GM19397 (cell line): ENCODE measurements around the gene TAS1R3.
A peak's percentile ranks its signal among the peaks of the same experiment; 100 is the strongest.

Experiments used
- ATAC-seq: cut with Tn5 transposase; IDR thresholded peaks from one replicate; pipeline ENCODE4 v1.9.1; 2021; ENCODE audit warnings: mild to moderate bottlenecking, moderate library complexity; ENCODE audit not compliant: unreplicated experiment

TAS1R3 gene

GRCh38 chr1:1349256-1350012, 18.4 kb downstream of the TAS1R3 start, which contains the start of gene DVL1:
Gene DVL1, minus strand, starts transcription at chr1:1349418. Its CDS starts 353 bp downstream, at chr1:1349065.
- ATAC-seq = peak; percentile 62

DNA sequence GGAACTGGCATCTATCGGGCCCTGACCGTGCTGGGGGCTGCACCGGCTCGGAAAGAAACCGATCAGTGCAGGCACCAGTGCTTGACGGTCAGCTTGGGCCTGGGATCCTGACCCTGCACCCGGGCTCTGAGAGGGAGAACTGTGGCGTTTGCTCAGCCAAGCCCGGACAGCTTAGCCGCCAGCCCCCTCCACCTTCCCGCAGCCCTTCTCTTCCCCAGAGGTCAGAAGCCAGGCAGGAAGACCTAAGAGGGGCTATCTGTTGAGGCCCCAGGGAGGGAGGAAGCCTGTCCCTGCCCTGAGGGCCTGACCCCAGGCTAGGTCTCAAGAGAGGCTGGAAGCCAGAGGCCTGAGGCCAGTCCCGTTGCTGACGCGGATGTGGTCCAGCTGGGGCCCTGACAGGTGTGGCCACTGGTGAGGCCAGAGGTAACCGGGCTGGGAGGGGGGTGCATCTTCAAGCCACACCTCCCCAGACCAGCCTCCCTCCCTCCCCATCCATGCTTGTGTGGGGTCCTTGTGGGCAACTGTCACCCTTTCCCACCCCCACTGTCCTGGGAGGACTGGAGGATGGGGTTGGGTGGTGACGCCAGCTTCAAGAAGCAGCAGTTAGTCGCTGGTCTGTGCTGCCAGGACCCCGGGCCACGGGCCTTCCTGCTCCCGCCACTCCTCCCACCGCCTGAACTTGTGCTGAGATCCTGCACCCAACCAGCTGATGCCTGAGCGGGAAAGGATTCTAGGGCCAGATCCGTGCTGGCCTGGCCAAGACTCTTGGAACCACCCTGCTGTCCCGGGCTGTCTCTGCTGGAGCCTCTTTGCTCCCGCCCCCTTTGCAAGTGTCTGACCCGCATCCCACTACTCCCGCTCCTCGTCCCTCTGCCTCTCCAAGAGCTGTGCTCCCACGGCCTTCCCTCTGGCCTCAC, 20.7 kb downstream of the TAS1R3 start:
- ATAC-seq = no peak

GRCh38 chr1:1352786-1353388, 21.8 kb downstream of the TAS1R3 start:
- ATAC-seq = no peak

DNA sequence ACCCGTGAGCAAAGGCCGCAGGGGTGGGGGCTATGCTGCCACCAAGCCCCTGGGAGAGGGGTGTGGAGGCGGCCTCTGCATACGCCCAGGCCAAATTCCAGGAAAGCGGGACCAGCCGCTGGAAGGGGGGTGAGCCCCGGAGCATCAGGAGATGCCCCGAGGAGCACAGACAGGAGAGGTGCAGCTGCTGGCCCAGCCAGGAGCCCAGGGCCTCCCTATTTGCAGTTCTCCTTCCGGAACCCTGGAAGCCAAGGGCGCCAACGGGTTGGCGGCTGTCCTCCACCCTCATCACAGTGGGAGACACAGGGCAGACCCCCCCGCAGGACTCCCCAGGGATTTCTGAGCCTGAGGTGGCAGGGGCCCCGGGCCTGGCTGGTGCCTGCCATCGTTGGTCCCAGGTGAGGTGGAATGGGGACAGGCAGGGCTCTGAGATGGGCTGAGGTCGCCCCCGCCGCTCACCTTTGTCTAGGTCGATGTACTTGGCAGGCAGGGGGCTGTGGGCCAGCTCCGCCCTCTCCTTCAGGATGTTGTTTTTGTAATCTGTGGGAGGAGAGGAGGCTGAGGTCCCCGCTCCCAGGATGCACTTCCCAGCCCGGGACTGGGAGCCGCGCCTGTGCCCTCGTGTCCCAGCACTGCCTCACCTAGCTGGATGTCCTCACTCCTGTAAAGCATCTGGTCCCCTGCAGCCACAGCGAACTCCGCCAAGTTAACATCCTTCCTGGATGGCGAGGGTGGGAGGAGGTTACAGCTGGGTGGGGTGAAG, 22.5 kb downstream of the TAS1R3 start:
- no peak for ATAC-seq

- no peak for ATAC-seq
These were observed 23.5 kb downstream of the TAS1R3 start for GRCh38 chr1:1354271-1355247.

DNA sequence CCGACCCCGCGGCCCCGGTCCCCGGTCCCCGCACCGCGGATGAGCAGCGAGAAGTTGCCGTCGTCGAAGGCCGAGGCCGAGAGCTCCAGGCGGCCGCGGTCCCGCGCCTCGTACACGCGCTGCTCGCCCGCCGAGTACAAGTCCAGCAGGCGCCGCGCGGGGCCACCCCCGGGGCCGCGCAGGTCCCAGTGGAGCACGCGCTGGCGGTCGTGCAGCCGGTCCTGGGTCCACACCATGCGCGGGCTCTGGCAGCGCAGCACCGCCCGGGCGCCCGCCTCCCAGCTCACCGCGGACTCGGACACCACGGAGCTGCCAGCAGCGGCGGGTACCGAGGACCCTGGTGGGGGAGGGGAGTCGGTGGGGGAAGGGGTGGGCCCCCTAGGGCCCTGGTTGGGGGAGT, 24.3 kb downstream of the TAS1R3 start:
- no peak for ATAC-seq

GRCh38 chr1:1356166-1356795, 25.2 kb downstream of the TAS1R3 start:
- no peak for ATAC-seq

DNA sequence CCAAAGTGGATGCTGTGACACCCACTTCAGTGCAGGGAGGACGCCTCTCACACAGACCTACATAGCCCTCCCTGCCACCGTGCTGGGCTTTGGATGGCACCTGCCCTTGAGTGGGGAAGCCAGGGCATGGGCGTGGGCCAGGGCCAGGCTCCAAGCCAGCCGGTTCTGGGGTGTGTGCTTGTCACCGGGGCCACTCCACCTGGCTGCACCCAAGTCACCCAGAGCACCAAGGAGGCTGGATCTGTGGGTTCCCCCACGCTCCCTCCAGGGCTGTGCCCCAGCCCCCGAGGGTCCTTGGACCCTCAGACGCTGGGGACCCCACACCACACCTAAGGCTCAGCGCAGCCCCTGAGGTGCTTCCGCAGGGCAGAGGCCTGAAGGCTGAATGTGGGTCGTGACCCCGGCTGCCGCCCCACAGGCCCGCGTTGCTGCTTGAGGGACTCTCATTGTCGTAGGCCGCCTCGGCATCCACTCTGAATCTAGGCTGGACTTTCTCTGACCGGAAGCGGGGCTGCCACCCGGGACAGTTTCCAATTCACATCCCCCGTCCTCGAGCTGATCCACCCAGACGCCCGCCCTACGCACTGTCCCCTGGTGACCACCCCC, 25.8 kb downstream of the TAS1R3 start:
- ATAC-seq = no peak

- no peak for ATAC-seq
These were observed 26.9 kb downstream of the TAS1R3 start for GRCh38 chr1:1357871-1358432.

- no peak for ATAC-seq
These were observed 27.6 kb downstream of the TAS1R3 start, which contains the start of gene MXRA8 for GRCh38 chr1:1358433-1359271. Gene MXRA8, minus strand, starts transcription at chr1:1358555. Its CDS starts 51 bp downstream, at chr1:1358504.

- no peak for ATAC-seq
These were observed 28.2 kb downstream of the TAS1R3 start for GRCh38 chr1:1359308-1359663.

GRCh38 chr1:1359664-1360468, 28.8 kb downstream of the TAS1R3 start:
- no peak for ATAC-seq

- ATAC-seq = no peak
These were observed 29.6 kb downstream of the TAS1R3 start for GRCh38 chr1:1360506-1361169.

- ATAC-seq = no peak
These were observed 30.3 kb downstream of the TAS1R3 start for GRCh38 chr1:1361233-1361981.

DNA sequence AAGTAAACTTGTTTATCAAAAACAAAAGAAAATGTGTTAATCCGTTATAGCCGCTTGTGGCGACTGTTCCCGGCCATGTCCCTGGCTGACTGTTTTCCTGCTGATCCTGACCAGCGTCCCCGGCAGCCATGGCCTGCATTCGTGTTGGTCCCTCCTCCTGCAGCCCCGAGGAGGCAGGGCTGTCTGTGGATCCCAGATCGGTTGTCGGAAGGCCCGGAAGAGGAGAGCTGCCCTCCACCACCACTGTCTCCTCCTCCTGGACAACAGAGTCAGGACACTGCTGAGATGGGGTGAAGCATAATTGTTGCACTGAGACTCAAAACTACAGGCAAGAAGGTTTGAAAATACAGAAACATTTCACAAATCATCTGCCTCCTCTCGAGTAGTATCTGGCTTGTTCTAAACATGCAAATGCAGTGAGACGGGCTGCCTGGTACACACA, 30.9 kb downstream of the TAS1R3 start:
- ATAC-seq = no peak
